DOHH2 (cell line): Measurements from ENCODE around the gene PARP3.
"Not testable (repeated sequence)": the region's sequence is repeated elsewhere in the genome, so short reads cannot be mapped to it uniquely, and the experiment has no call there.

ENCODE experiments used
- H3F3A ChIP-seq: fragments of 200-600 bp; sonication (generic), shearing (Covaris generic); 2 replicates; pipeline ENCODE4 v1.6.0; 2016; ENCODE audit warnings: antibody characterized with exemption, mild to moderate bottlenecking; ENCODE audit not compliant: control insufficient read depth, insufficient read depth
- H3K27ac ChIP-seq: fragments of 200-600 bp; sonication (generic); 2 replicates; pipeline ENCODE4 v1.5.1; 2014; ENCODE audit warnings: low read depth, mild to moderate bottlenecking, low read length, moderate library complexity
- H3K27me3 ChIP-seq: fragments of 200-600 bp; sonication (generic); 2 replicates; pipeline ENCODE4 v1.6.1; 2014; ENCODE audit warnings: mild to moderate bottlenecking, low read length, mixed read lengths; ENCODE audit not compliant: control insufficient read depth
- H3K36me3 ChIP-seq: fragments of 200-600 bp; sonication (generic); 2 replicates; pipeline ENCODE4 v1.6.1; 2014; ENCODE audit warnings: mild to moderate bottlenecking, low read length, moderate library complexity, mixed read lengths; ENCODE audit not compliant: control insufficient read depth
- H3K4me1 ChIP-seq: fragments of 200-600 bp; sonication (generic); 2 replicates; pipeline ENCODE4 v1.6.1; 2014; ENCODE audit warnings: mild to moderate bottlenecking, low read length, mixed read lengths; ENCODE audit not compliant: control insufficient read depth
- H3K4me2 ChIP-seq: fragments of 200-600 bp; sonication (generic); 2 replicates; pipeline ENCODE4 v1.6.0; 2014; ENCODE audit warnings: mild to moderate bottlenecking, low read length, moderate library complexity
- H3K4me3 ChIP-seq: fragments of 200-600 bp; sonication (generic); 2 replicates; pipeline ENCODE4 v1.5.1; 2014; ENCODE audit warnings: mild to moderate bottlenecking, low read length, mixed read lengths
- H3K79me2 ChIP-seq: fragments of 200-600 bp; sonication (generic); 2 replicates; pipeline ENCODE4 v1.6.1; 2014; ENCODE audit warnings: mild to moderate bottlenecking, low read length, mixed read lengths; ENCODE audit not compliant: control insufficient read depth
- H3K9me2 ChIP-seq: fragments of 200-600 bp; sonication (generic); replicated peaks from 2 replicates; pipeline ENCODE4 v1.6.1; 2014; ENCODE audit warnings: mild to moderate bottlenecking, low read length, mixed read lengths; ENCODE audit not compliant: control insufficient read depth
- H3K9me3 ChIP-seq: fragments of 200-600 bp; sonication (generic); 2 replicates; pipeline ENCODE4 v1.6.1; 2014; ENCODE audit warnings: antibody characterized with exemption, low read length, mixed read lengths; ENCODE audit not compliant: control insufficient read depth, insufficient read depth
- H4K20me1 ChIP-seq: fragments of 200-600 bp; sonication (generic); 2 replicates; pipeline ENCODE4 v1.6.0; 2014; ENCODE audit warnings: low read depth, mild to moderate bottlenecking, antibody characterized with exemption, low read length, moderate library complexity; ENCODE audit not compliant: control insufficient read depth, insufficient read depth
- CTCF ChIP-seq: fragments of 200-600 bp; sonication (generic); IDR thresholded peaks from one replicate; pipeline ENCODE4 v1.5.1; 2014; ENCODE audit warnings: antibody characterized with exemption, mild to moderate bottlenecking, low read depth, low read length; ENCODE audit not compliant: poor library complexity, severe bottlenecking
- EZH2phosphoT487 ChIP-seq: fragments of 200-600 bp; sonication (generic); IDR thresholded peaks from 2 replicates; pipeline ENCODE4 v1.6.1; 2017; ENCODE audit warnings: borderline replicate concordance, mild to moderate bottlenecking, antibody characterized with exemption, low read length, moderate library complexity, mixed read lengths

The PARP3 gene

GRCh38 chr3:51987568-51987967, 45.4 kb downstream of the PARP3 start:
- no peaks in the 10 kb centered on the region for H3K27me3 ChIP-seq
- TF ChIP-seq EZH2phosphoT487 (no peak), CTCF (no peak)
- H4K20me1 ChIP-seq, result no peaks in the 10 kb centered on the region
- no peaks in the 10 kb centered on the region for H3K9me2 ChIP-seq
- H3K4me3 ChIP-seq, result no peak overlapping the region
- no peak overlapping the region for H3K27ac ChIP-seq
- peaks cover 30% of the 10 kb centered on the region for H3K4me1 ChIP-seq
- peaks cover 36% of the 10 kb centered on the region for H3F3A ChIP-seq
- H3K4me2 ChIP-seq, result no peak overlapping the region
- peaks cover 14% of the 10 kb centered on the region for H3K36me3 ChIP-seq
- H3K9me3 ChIP-seq, result no peaks in the 10 kb centered on the region
- H3K79me2 ChIP-seq, result peaks cover 2% of the 10 kb centered on the region; the same call in 1 of the 2 replicates

GRCh38 chr3:51988286-51989146, 46.4 kb downstream of the PARP3 start:
- Histone ChIP-seq H3K36me3 (peaks cover 23% of the 10 kb centered on the region), H3K4me2 (no peak overlapping the region), H3K27me3 (no peaks in the 10 kb centered on the region), H3K79me2 (peaks cover 3% of the 10 kb centered on the region; the same call in 1 of the 2 replicates), H4K20me1 (no peaks in the 10 kb centered on the region), H3K4me3 (no peak overlapping the region), H3K4me1 (peaks cover 29% of the 10 kb centered on the region), H3F3A (peaks cover 42% of the 10 kb centered on the region), H3K27ac (no peak overlapping the region), H3K9me3 (no peaks in the 10 kb centered on the region), H3K9me2 (no peaks in the 10 kb centered on the region)
- no peak for TF ChIP-seq EZH2phosphoT487
- no peak for TF ChIP-seq CTCF

GRCh38 chr3:51990501-51990971, 48.4 kb downstream of the PARP3 start:
- not testable (repeated sequence) for H3K9me3 ChIP-seq, H3K27ac ChIP-seq, H3K27me3 ChIP-seq, H3K4me2 ChIP-seq, H4K20me1 ChIP-seq, H3K4me3 ChIP-seq, H3K9me2 ChIP-seq
- Histone ChIP-seq H3K36me3 (peaks cover 43% of the 10 kb centered on the region), H3K79me2 (peaks cover 21% of the 10 kb centered on the region), H3F3A (peaks cover 53% of the 10 kb centered on the region), H3K4me1 (peaks cover 36% of the 10 kb centered on the region)

- Histone ChIP-seq H3F3A (peaks cover 53% of the 10 kb centered on the region), H3K4me3 (0 out of 2 replicates have a peak overlapping the region, but pooled peaks have one; percentile 1), H4K20me1 (peaks cover 5% of the 10 kb centered on the region; the same call in 1 of the 2 replicates), H3K9me2 (no peaks in the 10 kb centered on the region), H3K4me1 (peaks cover 38% of the 10 kb centered on the region), H3K4me2 (peak overlapping the region; percentile 25), H3K9me3 (no peaks in the 10 kb centered on the region), H3K27ac (peak overlapping the region; percentile 58), H3K36me3 (peaks cover 44% of the 10 kb centered on the region), H3K79me2 (peaks cover 24% of the 10 kb centered on the region), H3K27me3 (no peaks in the 10 kb centered on the region; the same call in 1 of the 2 replicates)
- TF ChIP-seq CTCF, result no peak
- no peak for TF ChIP-seq EZH2phosphoT487
Observed at GRCh38 chr3:51992017-51992682, 50.0 kb downstream of the PARP3 start.

- not testable (repeated sequence) for H3K27ac ChIP-seq, H4K20me1 ChIP-seq, H3K9me3 ChIP-seq, H3K27me3 ChIP-seq, H3K9me2 ChIP-seq
- peaks cover 44% of the 10 kb centered on the region for H3K36me3 ChIP-seq
- peaks cover 52% of the 10 kb centered on the region for H3F3A ChIP-seq
- H3K4me3 ChIP-seq, result peak overlapping the region; percentile 99
- peaks cover 24% of the 10 kb centered on the region for H3K79me2 ChIP-seq
- H3K4me1 ChIP-seq, result peaks cover 38% of the 10 kb centered on the region
- H3K4me2 ChIP-seq, result peak overlapping the region; percentile 93
Observed at GRCh38 chr3:51993657-51994056, 51.5 kb downstream of the PARP3 start.
